Erythroblast (primary cell): ENCODE data around the gene SIK3.

Experiments
- GATA1 ChIP-seq: IDR thresholded peaks from 2 replicates; pipeline ENCODE4 v1.6.1; 2011; ENCODE audit warnings: low read depth, mild to moderate bottlenecking, control low read depth, low read length, moderate library complexity
- POLR2A ChIP-seq: IDR thresholded peaks from 2 replicates; pipeline ENCODE4 v1.6.1; 2011; ENCODE audit warnings: mild to moderate bottlenecking, low read length

DNA sequence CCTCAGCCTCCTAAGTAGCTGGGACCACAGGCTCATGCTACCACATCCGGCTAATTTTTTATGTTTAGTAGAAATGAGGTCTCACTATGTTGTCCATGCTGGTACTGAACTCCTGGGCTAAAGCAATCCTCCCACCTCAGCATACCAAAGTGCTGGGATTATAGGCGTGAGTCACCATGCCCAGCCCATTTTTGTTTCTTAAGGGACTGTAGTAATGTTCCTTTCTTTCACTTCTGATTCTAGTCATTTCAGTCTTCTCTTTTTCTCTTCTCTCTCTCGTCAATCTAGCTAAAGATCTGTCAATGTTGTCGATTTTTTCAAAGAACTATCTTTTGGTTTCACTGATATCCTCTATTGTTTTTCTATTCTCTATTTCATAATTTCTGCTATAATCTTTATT, 149.8 kb downstream of the SIK3 start:
- no peak for TF ChIP-seq POLR2A
- no peak for TF ChIP-seq GATA1
